CD4-positive, alpha-beta T cell treated with Interleukin-2 at 100 ng/mL for 4 hours (primary cell): ENCODE measurements around the gene NTNG1.
"Not testable (repeated sequence)": the region's sequence is repeated elsewhere in the genome, so short reads cannot be mapped to it uniquely, and the experiment has no call there.

Experiments used
- DNase-seq: peaks from one replicate; pipeline ENCODE4 v3.0.0-alpha.2; 2020; ENCODE audit warnings: low spot score

NTNG1 gene

DNA sequence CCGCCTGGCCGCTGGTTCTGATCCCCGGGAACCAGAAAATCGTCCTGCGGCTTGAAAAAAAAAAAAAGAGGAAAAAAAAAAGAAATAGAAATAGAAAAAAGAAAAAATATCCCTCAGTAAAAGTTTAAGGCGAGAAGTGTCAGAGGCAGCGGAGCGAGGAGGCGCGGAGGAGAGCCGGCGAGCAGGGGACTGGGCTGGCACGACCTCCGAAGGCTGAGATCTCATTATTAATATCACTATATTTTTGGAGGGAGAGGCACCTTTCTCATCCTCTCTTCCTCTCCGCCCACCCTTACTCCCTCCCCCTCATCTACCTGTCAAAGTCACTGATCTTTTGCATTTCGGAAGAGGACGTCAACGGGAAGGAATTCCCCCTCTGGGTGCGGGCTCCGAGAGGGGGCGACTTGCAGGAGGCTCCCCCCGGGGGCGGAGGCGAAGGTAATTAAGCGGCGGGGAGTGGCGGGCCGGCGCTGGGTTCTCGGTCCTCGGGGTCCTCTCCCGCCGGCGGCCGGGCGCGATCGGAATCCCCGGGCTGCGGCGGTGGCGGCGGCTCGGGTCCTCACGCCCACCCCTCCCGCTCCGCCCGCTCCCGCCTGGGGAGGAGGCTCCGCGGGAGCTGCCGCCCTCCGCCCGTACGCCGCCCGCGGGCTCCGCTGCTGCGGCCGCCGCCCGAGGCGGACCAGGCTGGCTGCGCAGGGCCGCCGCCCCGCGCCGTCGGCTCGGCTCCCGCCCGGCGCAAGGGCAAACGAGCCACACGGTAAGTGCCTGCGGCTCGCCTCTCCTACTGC is at the start of gene NTNG1:
TSS of gene NTNG1 (plus strand) at position 337 of the 788 bp plus-strand sequence.
- DNase-seq = no peak

DNA sequence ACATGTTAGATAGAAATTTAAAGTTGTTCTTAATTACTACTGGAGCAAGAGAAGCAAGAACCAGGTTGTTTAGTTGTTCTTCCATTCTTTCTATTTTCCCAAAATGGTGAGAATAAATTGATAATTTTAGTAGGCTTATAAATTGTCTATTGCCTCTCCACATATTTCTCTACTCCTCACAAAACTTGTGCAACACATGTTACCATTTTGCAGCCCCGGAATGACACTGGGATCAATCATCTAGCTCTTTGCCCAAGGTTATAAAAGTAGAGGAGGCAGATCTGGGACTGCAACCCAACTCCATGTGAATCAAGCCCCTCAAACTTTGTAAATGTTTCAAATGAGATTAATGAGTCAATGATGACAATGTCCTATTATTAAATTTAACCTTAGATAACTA is 49.4 kb upstream of the NTNG1 start:
- no peak for DNase-seq

DNA sequence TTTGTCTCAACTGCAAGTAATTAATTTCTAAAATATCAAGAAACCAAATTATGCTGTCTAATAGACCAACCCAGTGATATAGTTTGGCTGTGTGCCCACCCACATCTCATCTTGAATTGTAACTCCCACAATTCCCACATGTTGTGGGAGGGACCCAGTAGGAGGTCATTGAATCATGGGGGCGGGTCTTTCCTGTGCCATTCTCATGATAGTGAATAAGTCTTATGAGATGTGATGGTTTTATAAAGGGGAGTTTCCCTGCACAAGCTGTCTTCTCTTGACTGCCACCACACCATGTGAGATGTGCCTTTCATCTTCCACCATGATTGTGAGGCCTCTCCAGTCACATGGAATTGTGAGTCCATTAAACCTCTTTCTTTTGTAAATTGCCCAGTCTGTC is 47.4 kb upstream of the NTNG1 start:
- DNase-seq = not testable (repeated sequence)

- no peak for DNase-seq
These were observed 45.2 kb upstream of the NTNG1 start for GRCh38 chr1:107095647-107096046.

GRCh38 chr1:107096690-107097089 is 44.1 kb upstream of the NTNG1 start:
- DNase-seq = no peak

DNA sequence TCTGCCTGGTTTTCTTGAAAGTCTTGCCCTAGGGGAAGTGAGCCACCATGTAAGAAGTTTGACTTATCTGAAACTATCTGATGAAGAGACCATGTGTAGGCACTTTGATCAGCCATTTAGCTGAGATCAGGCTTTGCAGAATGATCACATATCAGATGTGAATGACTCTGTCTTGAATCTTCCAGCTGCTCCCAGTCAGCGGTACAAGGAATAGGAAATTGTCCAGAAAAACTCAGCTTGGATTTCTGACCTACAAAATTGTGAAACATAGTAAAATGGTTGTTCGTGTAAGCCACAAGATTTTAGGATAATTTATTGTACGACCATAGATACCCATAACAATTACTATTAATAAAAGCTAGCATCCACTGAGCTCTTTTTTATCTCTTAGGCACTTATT is 41.9 kb upstream of the NTNG1 start:
- no peak for DNase-seq

- DNase-seq = no peak
These were observed 40.4 kb upstream of the NTNG1 start for GRCh38 chr1:107100331-107100984.

- no peak for DNase-seq
These were observed 34.9 kb upstream of the NTNG1 start for GRCh38 chr1:107105914-107106313.

DNA sequence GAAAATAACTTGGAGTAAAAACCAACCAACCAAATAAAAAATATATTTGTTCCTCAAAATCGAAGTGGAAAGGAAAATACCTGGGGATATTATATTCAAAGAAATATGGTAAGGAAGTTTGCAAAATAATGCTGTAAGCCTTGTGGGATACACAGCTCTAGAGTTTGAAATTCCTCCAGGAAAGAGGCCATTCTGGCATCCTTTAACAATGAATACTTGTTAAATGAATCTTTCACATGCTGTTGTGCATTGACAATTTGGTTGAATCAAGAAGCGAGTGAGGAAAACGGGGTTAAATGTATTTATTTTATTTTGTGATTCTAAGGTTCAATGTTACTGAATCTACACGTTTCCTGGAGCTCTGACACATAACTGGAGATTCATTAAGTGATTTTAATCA is 30.5 kb upstream of the NTNG1 start:
- no peak for DNase-seq

GRCh38 chr1:107116306-107116790 is 24.5 kb upstream of the NTNG1 start:
- DNase-seq = no peak

DNA sequence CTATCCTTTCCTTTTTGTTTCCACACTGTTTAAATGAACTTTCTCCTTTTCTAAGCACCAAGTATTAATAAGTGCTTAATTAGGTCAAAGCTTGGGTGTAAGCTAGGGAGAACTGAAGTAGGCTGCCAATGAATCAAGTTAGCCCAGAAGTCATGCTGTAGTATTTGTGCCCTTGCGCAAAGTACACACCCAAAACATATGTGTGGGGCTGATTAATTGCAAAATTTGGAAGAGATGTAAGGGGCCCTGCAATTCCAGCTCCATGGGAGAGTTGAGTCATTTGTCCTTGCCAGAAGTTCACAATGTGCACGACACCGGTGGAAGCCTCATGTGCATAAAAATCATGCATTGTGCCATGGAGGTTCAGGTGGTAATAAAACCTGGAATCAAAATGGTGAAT is 18.6 kb upstream of the NTNG1 start:
- DNase-seq = no peak

DNA sequence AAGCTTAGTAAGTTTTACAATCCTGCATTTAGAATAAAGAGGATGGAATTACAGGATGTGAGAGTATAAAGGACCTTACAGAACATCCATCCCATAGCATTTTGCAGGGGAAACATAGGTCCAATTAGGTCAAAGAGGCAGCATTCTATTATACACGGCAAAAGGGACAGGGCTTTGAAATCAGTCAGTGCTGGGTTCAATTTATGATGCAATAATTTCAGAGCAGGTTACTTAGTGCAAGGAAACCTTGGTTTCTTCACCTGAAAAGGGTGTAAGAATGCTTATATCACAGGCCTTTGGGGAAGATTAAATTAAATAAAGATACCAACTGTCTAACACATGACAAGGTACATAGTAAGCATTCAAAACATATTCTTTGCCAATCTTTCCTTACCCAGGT is 17.1 kb upstream of the NTNG1 start:
- no peak for DNase-seq

DNA sequence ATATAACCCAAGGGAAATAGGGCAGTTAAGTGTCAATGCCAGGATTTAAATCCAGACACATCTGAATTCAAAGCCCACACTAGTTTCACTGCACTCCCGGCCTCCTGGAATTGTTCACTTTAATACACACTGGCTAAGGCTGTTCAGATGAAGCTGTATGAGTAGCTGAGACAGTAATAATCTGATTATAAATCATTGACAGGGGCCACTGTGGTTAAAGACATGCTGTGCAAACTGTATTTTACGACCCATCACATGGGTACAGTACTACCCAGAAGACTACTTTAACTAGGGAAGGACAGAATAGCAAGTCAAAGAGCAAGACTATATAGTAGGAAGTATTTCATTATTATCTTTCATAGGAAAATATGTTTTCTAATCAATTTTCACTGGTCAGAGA is 16.1 kb upstream of the NTNG1 start:
- no peak for DNase-seq

GRCh38 chr1:107132195-107132594 is 8.6 kb upstream of the NTNG1 start:
- no peak for DNase-seq

GRCh38 chr1:107132780-107133179 is 8.1 kb upstream of the NTNG1 start:
- DNase-seq = no peak

GRCh38 chr1:107135463-107135862 is 5.4 kb upstream of the NTNG1 start:
- DNase-seq = no peak

GRCh38 chr1:107138166-107138565 is 2.7 kb upstream of the NTNG1 start:
- DNase-seq = no peak

GRCh38 chr1:107138767-107139445 is 1.9 kb upstream of the NTNG1 start:
- DNase-seq = no peak

DNA sequence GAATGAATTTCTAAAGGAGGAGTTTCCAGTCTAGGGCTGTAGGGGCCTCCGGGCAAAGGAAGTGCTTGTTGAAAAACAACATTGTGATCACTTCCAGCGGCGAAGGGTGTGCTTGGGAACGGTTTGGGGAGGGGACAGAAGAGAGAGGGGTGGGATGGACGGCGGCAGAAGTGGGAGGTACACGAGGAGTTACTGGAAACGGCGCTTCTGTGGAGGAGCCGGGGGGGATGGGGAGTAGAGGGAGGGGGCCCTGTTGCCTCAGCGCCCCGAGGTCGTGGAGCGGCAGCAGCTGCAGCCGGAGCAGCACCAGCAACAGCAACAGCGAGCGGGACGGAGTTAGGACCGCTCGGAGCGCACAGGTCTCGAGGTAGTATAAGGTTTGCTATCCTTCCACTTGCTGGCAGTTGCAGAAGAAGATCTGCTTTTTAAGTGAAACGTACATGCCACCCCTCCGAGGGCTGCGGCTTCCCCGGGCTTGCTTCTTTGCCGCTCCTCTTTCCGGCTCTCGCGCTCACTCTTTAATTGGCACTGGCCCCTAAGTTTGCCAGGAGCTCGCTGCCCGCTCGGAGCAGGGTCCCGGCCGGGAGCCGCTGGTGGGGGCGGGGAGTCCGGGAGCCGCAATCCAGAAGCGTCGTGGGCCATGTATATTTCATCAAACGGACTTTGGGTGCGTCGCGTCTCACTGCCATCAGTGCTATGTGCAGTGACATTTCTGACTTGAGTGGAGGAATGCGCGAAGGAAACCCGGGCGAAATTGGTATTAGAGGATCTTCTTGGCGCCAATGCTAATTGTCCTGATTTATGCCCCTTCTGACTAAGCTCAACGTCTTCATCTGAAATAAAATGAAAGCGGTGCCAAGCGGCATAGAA is 771 bp upstream of the NTNG1 start:
- DNase-seq = no peak

GRCh38 chr1:107141491-107142126 is 770 bp downstream of the NTNG1 start:
- no peak for DNase-seq

DNA sequence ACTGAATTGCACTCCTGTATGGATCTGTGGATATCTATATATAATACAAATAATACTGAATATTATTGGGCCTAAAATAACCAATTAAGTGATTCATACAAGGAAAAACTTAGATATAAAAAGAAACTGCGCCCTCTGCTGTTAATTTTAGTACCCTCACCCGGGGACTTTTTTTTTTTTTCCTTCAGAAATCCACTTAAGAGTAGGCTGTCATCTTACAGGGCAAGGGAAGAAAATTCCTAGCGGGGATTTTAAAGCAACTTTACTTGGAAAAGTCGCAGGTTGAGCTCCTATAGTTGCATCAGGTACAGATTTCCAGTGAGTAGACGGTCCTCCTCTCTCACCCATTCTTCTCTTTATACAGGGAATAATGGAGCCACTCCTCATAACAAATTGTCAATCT is 1.3 kb downstream of the NTNG1 start:
- peak; percentile 25 for DNase-seq

GRCh38 chr1:107142666-107143065 is 1.8 kb downstream of the NTNG1 start:
- DNase-seq = no peak
